Epithelial cell of esophagus (primary cell): Measurements from ENCODE around the gene GBX1.

ENCODE experiments used
- DNase-seq: peaks from one replicate; pipeline ENCODE4 v3.0.0; 2010; ENCODE audit warnings: low read depth
- H3K4me3 ChIP-seq: 2 replicates; pipeline ENCODE4 v1.5.1; 2011; ENCODE audit warnings: mild to moderate bottlenecking, low read length, control low read depth
- TF ChIP-seq, protein P1 (sequence below): IDR thresholded peaks from 2 replicates; pipeline ENCODE4 v1.5.1; 2011; ENCODE audit warnings: low read depth, mild to moderate bottlenecking, low read length, control low read depth, inconsistent platforms; ENCODE audit not compliant: insufficient read depth; ENCODE audit errors: missing control alignments

Gene GBX1

DNA sequence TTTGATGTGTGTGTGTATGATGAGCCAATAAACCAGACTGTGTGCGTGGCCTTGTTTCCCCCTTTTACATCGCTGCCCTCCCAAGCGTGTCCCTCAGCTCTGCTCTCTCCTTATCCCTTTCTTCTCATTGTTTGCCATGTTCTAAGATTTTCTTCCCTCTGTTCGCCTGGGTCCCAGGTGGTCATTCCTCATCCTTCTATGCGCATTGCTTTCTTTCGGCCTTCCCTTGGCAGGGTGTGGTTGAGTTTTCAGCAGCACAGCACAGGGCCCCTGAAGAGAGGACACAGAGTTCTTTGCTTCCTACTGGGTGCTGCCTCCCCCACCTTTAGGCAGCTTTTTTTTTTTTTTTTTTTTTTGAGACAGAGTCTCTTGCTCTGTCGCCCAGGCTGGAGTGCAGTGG lies 23.1 kb downstream of the GBX1 start:
- H3K4me3 ChIP-seq, result no peak overlapping the region
- DNase-seq, result no peak
- TF ChIP-seq, protein P1, sequence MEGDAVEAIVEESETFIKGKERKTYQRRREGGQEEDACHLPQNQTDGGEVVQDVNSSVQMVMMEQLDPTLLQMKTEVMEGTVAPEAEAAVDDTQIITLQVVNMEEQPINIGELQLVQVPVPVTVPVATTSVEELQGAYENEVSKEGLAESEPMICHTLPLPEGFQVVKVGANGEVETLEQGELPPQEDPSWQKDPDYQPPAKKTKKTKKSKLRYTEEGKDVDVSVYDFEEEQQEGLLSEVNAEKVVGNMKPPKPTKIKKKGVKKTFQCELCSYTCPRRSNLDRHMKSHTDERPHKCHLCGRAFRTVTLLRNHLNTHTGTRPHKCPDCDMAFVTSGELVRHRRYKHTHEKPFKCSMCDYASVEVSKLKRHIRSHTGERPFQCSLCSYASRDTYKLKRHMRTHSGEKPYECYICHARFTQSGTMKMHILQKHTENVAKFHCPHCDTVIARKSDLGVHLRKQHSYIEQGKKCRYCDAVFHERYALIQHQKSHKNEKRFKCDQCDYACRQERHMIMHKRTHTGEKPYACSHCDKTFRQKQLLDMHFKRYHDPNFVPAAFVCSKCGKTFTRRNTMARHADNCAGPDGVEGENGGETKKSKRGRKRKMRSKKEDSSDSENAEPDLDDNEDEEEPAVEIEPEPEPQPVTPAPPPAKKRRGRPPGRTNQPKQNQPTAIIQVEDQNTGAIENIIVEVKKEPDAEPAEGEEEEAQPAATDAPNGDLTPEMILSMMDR, result no peak

DNA sequence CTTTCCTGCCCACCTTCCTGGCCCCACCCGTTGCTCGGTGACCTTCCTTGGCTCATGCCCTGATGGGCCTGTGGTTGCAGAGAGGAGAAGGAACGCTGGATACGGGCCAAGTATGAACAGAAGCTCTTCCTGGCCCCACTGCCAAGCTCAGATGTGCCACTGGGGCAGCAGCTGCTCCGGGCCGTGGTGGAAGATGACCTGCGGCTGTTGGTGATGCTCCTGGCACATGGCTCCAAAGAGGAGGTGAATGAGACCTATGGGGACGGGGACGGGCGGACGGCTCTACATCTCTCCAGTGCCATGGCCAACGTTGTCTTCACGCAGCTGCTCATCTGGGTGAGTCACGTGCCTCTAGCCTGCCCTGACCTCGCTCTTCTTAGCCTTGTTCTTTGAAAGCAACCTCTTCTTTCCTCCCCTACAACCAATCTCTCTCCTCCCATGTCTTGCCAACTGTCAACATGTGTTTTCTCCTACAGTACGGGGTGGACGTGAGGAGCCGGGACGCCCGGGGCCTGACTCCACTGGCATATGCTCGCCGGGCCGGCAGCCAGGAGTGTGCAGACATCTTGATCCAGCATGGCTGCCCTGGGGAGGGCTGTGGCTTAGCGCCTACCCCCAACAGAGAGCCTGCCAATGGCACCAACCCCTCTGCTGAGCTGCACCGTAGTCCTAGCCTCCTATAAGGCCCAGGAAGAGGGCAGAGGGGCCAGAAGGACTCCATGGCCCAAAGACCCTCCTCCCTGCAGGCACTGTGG lies 24.1 kb downstream of the GBX1 start:
- no peak overlapping the region for H3K4me3 ChIP-seq
- TF ChIP-seq, protein P1, result no peak
- DNase-seq, result no peak

DNA sequence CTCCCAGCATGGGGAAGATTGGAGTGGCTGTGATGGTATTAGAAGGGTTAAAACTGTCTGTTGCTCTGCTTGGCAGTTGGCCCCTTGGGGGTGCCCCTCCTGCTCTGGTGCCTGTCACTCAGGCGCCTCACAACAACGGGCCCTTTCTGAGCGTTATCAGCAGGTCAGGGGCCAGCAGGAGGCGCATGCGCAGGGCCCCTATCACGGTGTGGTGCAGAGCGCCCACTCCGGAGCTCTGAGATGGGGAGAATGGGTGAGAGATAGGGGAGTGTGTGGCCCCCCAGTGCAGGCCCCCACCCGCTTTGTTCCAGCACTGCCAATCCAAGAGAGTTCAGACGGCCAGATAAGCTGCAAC lies 24.8 kb downstream of the GBX1 start:
- DNase-seq, result no peak
- no peak overlapping the region for H3K4me3 ChIP-seq
- TF ChIP-seq, protein P1, result no peak

DNA sequence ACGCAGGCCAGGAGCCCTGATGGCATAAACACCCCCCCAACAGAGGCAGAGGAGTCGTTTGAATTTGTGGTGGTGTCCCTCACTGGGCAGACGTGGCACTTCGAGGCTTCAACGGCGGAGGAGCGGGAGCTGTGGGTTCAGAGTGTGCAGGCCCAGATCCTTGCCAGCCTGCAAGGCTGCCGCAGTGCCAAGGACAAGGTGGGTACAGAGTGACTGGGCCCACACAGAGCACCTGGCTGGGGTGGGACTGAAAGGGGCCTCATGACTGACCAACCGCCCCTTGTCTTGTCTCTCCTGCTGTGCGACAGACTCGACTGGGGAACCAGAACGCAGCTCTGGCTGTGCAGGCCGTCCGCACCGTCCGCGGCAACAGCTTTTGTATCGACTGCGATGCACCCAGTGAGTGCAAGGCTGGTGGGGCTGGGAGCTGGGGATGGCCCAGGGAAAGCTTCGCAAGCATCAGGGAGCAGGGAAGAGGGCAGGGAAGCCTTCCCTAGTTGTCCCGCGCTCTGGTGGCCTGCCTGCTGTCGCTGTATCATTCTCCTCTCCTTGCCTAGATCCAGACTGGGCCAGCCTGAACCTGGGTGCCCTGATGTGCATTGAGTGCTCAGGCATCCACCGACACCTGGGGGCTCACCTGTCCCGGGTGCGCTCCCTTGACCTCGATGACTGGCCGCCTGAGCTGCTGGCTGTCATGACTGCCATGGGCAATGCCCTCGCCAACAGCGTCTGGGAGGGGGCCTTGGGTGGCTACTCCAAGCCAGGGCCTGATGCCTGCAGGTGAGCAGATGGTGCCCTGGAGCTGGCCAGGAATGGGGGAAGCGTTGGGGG lies 25.4 kb downstream of the GBX1 start:
- H3K4me3 ChIP-seq, result no peak overlapping the region
- no peak for DNase-seq
- TF ChIP-seq, protein P1, result no peak

DNA sequence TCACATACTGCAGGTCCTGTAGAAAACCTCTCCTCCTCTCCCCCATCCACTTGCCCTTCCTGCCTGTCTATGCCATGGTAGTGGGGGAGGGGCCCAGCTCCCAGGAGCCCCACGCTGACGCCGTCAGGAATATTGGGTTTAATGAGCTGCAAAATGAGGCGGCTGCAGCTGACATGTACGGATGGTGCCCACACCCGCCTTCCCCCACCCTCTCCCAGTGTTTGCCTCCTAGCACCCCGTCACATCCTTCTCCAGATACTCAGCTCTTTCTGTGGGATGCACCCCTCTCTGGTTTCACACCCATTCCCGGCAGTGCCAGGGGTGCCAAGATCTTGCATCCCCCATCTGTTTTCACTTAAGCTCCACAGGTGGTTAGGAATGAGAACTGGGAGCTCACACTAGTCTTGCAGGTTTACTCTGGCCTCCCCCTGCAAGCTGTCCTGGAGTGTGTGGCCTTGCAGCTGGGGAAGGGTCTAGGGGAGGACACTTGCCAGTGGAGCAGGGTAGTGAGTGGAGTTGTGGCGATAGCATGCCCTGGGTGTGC lies 26.1 kb downstream of the GBX1 start:
- DNase-seq, result no peak
- H3K4me3 ChIP-seq, result no peak overlapping the region
- TF ChIP-seq, protein P1, result no peak

DNA sequence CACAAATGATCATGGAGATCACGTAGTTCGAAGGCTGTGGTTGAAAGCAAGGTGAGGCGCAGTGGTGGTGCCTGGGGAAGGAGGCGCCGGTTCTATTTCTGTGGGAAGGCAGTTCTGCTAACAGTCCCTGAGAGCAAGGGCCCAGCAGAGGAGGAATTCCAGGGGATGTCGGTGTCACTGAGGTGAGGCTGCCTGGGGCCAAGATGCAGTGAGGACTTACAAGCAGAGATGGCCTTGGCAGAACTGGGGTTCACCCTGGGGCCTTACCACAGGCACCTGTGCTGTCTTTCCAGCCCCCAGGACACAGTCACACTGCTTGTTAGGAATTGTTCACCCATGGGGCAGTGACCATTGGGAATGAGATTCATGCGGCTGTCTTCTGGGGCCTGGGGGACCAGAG lies 26.7 kb downstream of the GBX1 start:
- TF ChIP-seq, protein P1, result no peak
- no peak overlapping the region for H3K4me3 ChIP-seq
- DNase-seq, result no peak
